Renal cortical epithelial cell (primary cell): ENCODE measurements around the gene DLST. TPM values are rescaled to one million over a fixed set of nuclear protein-coding genes. Genes with fewer than 3 reads are reported as not detected.
A peak's percentile ranks its signal among the peaks of the same experiment; 100 is the strongest.
"Not testable (repeated sequence)": the region's sequence is repeated elsewhere in the genome, so short reads cannot be mapped to it uniquely, and the experiment has no call there.

Experiments
- DNase-seq: peaks from one replicate; pipeline ENCODE4 v3.0.0-alpha.2; 2011; ENCODE audit warnings: low read depth
- total RNA-seq: library from RNA; depleted of rRNA; stranded (reverse); fragments of >200 nt; gene quantifications from 2 replicates; pipeline ENCODE4 v1.2.3, GENCODE V29; 2014

The DLST gene
- total RNA-seq, 1 donor from 2014 or later = 126 TPM

DNA sequence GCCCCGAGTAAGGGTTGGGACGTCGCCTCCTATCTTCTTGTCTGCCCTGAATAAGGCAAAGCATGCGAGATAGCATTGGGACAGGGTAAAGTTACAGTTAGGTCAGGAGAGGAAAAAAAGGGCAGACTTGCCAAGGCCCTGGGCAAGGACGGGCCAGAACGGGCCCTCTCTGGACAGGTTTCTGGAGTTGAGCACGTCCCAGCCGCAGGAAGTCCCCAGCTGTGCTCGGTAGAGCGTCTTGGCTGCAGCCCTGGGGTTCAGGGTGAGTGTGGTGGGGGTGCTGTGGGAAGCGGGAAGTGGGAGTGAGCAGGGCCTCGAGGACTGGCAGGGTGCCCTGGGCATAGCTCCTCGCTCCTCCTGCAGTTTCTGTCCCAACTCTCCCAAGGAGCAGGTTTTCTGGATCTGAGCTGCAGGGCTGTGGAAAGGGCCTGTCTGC, 35.9 kb downstream of the DLST start:
- no peak for DNase-seq

GRCh38 chr14:74918380-74918779, 36.7 kb downstream of the DLST start:
- DNase-seq = no peak

DNA sequence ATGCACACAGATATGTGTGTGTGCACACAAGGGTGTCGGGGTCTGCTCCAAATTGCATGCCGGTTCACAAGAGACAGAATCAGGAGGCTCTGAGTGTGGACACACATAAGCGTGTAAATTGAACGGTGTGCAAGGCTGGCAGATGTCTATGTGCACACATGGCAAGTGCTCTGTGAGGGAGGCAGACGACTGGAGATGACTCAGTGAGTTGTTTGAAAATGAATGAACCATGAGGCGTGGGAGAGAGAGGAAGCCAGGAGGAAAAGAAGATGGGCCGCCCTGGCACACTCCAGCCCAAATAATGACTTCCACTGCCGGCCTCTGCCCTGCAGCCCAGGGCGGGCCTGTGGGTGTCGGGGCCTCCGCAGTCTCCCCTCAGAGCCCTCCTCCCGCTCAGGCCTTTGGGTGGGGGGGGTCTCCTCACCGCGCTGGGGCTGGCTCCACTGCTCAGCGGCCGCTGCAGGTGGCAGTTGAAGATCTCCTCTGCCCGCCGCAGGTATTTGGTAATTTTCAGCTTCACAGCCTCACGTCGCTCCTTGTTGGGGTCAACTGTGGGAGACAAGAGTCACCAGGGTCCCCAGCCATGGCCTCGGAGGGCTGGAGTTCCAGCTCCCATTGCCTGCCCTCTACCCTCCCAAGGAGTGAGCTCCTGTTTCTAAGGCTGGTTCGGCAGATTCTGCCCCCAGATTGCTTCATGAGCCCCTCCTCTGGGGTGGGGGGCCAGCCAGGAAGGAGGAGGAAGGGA, 37.9 kb downstream of the DLST start:
- no peak for DNase-seq

- DNase-seq = no peak
Measured at GRCh38 chr14:74920281-74920680, 38.6 kb downstream of the DLST start.

GRCh38 chr14:74921053-74921620, 39.4 kb downstream of the DLST start:
- no peak for DNase-seq

DNA sequence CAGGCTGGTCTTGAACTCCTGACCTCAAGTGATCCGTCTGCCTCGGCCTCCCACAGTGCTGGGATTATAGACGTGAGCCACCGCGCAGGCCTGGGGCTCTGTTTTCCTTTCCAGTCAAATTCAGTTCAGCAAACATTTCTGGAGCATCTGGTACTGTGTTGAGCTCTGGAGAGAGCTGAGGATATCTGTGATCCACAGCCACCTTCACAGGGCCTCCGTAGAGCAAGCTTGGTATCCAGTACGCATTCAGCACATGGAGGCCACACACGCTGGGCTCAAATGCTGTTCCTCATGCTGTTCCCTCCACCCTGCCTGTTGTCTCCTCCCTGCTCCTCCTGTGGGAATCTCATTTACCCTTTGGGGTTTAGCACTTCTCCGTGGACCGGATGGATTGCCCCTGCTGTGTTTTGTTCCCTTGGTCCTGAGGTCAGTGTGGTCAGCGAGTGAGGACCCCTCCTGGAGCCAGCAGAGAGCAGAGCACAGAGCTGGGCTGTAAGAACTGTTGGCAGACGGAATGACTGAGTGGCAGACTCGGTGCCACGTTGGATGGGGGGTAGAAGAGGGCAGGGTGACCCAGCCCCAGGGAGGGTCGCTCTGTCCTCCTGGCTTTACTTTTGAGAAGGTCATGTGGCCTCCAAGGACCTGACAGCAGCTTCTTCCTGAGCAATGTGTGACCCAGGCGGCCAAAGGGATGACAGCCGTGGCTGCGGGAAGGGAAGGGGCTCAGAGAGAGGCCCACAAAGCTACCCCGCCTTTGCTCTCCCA, 40.5 kb downstream of the DLST start:
- DNase-seq = no peak

GRCh38 chr14:74922752-74923401, 41.2 kb downstream of the DLST start, which contains the start of gene RPS6KL1:
TSS of gene RPS6KL1 (minus strand) at chr14:74923260. CDS start at chr14:74921541, 1,719 bp downstream.
- peak; percentile 70 for DNase-seq

DNA sequence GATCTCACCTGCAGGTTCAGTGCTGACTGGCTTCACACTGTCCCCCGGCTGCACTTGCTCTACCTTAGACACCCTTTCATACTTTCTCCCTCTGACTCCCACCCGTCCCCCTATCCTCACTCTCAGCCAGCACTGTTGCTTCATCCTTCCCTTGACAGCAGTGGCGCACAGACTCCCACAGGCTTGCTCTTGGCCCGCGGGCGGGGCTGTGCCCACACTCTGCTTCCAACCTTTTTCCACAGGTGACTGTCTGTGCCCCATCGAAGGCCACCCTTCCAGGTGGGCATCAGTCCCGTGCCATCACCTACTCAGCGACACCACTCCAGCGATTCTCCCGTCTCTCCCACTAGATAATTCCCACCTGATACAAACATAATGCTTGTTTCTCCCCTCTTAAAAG, 42.3 kb downstream of the DLST start:
- DNase-seq = no peak

- DNase-seq = no peak
Measured at GRCh38 chr14:74927225-74927624, 45.5 kb downstream of the DLST start.

GRCh38 chr14:74929242-74929641, 47.5 kb downstream of the DLST start:
- no peak for DNase-seq

- not testable (repeated sequence) for DNase-seq
Measured at GRCh38 chr14:74931744-74932143, 50.0 kb downstream of the DLST start.

DNA sequence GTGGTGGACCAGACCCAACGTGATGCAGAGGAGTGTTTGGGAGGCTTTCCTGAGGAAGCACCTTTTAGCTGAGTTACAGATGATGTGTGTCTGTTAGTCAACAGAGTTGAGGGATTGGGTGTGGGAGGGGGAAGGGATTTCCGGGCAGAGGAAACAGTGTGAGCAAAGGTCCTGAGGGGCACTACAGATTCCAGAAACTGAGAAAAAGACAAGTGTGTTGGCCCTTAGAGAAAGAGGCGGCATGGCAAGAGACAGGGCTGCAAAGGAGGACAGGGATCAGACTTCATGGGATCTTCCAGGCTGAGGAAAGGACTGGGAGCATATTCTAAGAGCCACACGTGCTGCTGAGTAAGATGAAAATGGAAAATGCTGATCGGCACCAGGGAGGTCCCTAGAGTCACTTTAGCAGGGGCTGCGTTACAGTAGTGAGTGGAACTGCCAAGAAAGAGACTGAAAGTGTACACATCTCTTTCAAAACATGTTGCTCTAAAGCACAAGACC, 50.7 kb downstream of the DLST start:
- no peak for DNase-seq

- not testable (repeated sequence) for DNase-seq
Measured at GRCh38 chr14:74932936-74933335, 51.2 kb downstream of the DLST start.

- no peak for DNase-seq
Measured at GRCh38 chr14:74934041-74934440, 52.3 kb downstream of the DLST start.

DNA sequence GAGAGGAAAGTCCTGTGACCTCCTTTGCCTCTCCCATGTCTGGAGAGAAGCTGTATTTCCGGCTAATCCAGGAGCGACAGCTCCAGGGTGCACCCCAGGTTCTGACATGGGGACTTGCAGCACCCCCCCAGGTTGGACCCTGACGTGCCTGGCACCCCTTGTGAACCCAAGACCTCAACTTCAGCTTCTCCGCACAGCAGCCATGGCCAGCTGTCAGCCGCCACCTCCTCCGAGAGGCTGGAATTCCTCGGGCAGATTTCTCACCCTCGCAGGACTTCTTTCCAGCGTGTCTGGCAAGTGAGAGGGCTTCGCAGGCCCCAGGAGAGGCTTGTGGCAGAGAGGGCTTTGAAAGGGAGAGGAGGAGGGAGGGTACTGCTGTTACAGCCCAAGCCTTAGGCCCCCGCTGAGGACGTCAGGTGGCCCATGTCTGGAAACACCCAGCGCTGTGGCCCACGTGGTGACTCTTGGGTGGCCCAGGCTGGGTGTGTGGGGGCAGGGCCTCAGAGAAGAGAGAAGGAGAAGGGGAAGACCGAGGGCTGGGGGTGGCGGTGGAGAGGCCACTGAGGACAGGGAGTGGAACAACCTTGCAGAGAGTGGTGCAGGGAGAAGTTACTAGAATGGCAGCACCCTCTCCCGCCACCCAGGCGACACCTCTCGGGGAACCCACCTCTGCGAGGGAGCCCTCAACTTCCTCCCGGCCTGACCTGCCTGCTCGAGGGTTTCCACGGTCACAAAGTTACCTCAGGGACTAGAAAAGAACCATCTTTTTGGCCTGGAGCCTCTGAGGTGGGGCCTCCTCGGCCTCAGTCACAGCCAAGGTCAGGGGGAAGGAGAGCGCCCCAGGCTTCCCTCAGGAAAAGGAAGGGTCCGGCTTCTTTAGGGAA, 53.0 kb downstream of the DLST start:
- DNase-seq = no peak

DNA sequence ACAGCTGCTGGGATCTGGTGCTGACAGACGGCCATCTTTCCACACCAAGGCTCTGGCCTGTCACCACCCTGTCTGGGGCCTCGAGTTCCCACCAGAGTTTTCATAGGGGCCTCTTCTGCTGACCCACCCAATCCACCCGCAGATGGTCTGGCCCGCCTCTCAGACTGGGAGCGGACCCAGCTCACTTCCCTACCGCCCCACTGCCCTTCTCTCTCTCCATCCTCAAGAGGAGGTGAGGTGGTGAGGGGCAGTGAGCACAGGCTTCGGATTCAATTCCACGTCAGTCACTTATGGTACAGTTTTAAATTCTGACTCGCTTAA, 53.6 kb downstream of the DLST start:
- no peak for DNase-seq

DNA sequence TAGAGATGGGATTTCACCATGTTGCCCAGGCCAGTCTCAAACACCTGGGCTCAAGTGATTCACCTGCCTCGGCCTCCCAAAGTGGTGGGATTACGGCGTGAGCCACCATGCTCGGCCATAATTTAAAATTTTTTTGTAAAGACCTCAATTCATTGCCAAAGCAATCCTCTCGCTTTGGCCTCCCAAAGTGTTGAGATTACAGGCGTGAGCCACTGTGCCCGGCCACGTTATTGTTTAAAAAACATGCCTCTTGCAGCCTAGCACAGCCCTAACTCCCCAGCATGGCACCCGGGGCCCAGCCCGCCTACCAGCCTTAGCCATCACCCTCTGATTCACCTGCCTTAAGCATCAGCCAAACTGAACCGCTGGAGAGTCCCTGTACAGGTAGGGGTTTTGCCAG, 54.4 kb downstream of the DLST start:
- DNase-seq = no peak

- DNase-seq = no peak
Measured at GRCh38 chr14:74936731-74937130, 55.0 kb downstream of the DLST start.

- DNase-seq = no peak
Measured at GRCh38 chr14:74937171-74937570, 55.5 kb downstream of the DLST start.

DNA sequence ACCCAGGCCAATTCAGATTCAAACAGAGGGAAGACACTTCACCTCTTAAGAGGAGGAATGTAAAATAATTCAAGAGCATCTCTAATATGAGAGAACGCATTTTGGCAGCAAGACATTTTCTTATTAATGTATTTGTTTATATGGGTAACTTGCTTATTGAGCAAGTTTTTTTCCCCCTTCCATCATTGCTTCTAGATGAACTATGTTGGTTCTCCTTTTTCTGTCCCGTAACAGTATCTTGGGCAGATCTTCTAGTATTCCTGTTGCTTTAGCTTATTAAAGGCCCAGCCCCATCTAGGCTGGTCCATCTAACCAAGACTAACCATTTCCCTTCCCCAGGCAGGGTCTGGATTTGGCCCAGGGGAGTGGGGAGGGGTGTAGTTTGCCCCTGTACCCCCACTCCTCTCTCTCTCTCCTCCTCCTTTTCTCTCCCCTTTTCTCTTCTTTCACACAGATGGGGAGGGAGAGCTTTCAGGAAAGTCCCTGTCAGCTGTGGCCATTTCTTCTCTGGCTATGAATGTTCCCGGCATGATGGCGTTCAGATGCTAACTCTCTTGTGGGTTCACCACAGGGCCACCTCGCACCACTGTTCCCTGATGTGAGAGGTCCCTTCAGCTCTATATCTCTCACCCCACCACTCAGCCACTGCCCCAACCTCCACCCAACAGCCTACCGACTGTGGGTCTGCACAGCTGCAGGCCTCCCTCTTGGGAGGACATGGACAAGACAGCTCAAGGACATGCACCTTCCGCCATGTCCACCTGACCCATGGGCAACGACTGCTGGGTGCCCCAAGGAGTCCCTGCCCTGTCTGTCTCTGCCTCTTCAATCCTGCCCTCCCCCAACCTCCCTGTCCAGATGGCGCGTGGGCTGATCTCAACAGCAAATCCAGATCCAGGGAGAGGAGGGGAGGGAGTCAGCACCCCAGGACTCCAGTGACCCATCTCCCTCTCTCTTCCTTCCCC, 57.1 kb downstream of the DLST start:
- DNase-seq = no peak
